Measurements from ENCODE around the gene ATP6V1A.

The ATP6V1A gene

DNA sequence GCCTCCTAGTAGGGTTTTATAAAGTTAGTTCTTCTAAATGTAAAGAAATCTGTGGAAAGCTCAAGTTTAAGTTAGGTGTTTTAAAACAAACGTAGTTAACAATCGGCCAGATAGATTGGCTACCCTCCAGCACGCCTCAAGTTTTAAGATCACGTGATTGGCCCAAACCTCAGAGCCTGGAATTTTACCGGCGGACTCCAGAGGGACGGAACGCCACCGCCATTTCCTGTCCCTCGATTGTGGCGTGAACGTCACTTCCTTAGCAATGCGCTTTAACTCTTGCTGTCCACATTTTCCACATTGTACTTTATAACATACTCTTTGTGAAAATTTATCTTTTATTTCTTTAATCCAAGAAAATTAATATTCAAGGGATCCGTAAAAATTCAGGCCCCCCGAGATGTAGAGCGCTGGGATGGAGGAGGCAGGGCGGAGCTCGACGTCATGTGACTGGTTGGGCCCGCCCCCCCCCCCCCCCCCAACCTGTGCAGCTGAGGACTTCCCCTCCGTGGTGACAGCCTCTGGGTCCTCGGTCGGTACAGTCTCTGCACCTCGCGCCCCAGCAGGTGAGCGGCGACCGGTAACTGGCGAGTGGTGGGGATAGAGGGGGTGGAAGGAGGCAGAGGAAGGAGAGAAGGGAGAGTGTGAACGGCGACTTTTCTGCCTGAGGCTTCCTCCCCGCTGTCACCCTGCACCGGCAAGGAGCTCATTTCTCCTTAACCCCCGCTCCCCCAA is at the start of gene ATP6V1A:
Gene ATP6V1A (plus strand): TSS at position 488 of the 735 bp plus-strand sequence. CDS start 31,719 bp downstream, outside the sequence.
- in situ Hi-C loops (cut with MboI; ENCODE audit: low sequenced_read_pairs) = loop anchor here (25.0 kb wide), 1 partner anchor 416 kb away; no protein-coding TSS in a partner anchor

GRCh38 chr3:113697500-113698090 is 49.2 kb upstream of the ATP6V1A start:
- in situ Hi-C loops (cut with MboI; ENCODE audit: low sequenced_read_pairs) = no loop called here

GRCh38 chr3:113698213-113698742 is 48.6 kb upstream of the ATP6V1A start:
- in situ Hi-C loops (cut with MboI; ENCODE audit: low sequenced_read_pairs) = no loop called here

- in situ Hi-C loops (cut with MboI; ENCODE audit: low sequenced_read_pairs) = no loop called here
Measured at GRCh38 chr3:113698956-113699355, 47.9 kb upstream of the ATP6V1A start.

DNA sequence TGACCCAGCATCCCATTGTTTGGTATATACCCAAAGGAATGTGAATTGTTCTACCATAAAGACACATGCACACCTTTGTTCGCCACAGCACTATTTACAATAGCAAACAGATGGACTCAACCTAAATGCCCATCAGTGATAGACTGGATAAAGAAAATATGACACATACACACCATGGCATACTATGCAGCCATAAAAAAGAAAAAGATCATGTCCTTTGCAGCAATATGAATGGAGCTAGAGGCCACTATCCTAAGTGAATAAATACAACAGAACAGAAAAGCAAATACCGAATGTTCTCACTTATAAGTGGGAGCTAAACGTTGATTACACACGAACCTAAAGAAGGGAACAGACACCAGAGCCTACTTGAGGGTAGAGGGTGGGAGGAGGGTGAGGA is 39.0 kb upstream of the ATP6V1A start:
- in situ Hi-C loops (cut with MboI; ENCODE audit: low sequenced_read_pairs) = no loop called here

- in situ Hi-C loops (cut with MboI; ENCODE audit: low sequenced_read_pairs) = no loop called here
Measured at GRCh38 chr3:113712129-113712528, 34.7 kb upstream of the ATP6V1A start.

DNA sequence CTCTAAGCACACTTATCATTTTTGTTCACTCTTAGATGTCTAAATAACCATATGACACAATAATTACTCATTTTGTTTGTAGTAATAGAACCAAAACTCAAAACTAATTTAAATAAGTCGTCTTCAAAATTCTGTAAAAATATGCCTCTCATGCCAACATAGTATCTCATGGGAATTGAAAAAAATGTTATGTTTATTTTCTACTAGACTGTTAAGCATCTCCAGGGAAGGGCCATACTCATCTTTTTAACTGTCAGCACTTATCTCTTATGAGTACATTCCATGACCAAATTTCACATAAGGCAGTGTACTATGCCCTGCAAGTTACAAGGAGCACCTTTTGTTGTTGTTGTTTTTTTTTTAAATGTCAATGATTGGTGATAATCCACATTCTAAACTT is 32.1 kb upstream of the ATP6V1A start:
- in situ Hi-C loops (cut with MboI; ENCODE audit: low sequenced_read_pairs) = no loop called here

DNA sequence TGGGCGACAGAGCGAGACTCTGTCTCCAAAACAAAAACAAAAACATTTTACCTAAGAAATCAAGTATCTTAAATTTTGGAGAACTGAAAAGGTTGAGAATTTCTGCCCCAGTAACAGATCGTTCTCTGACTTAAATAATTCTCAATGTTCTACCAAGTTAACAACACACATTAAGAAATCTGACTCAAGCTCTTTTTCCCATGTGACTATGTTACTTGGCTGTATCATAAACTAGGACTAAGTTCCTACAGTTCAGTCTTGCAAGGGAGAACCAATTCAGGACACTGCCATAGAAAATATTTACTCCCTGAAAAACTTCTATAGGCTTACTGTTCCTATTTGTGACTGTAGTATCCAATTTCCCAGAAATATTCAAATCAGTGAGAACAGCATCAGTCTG is 29.5 kb upstream of the ATP6V1A start:
- in situ Hi-C loops (cut with MboI; ENCODE audit: low sequenced_read_pairs) = no loop called here

GRCh38 chr3:113717818-113718217 is 29.0 kb upstream of the ATP6V1A start:
- in situ Hi-C loops (cut with MboI; ENCODE audit: low sequenced_read_pairs) = no loop called here

GRCh38 chr3:113719294-113719693 is 27.5 kb upstream of the ATP6V1A start:
- in situ Hi-C loops (cut with MboI; ENCODE audit: low sequenced_read_pairs) = no loop called here

DNA sequence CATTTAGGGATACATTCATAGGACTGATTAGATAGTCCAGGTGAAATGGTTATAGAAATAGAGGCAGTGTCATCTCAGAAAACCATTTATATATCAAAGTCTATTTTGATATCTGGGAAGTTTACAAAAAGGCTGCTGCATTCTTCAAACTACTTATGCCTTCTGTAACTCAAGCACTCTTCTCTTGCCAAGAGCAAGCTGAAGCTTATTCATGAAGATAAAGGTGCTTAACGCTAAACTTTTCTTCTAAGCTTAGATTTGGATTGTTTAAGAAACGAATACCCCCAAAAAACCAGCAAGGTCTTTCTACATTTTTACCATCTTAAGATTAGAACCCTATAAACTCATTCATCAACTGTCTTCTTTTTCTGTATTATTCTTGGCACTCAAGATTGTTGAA is 27.1 kb upstream of the ATP6V1A start:
- in situ Hi-C loops (cut with MboI; ENCODE audit: low sequenced_read_pairs) = no loop called here

DNA sequence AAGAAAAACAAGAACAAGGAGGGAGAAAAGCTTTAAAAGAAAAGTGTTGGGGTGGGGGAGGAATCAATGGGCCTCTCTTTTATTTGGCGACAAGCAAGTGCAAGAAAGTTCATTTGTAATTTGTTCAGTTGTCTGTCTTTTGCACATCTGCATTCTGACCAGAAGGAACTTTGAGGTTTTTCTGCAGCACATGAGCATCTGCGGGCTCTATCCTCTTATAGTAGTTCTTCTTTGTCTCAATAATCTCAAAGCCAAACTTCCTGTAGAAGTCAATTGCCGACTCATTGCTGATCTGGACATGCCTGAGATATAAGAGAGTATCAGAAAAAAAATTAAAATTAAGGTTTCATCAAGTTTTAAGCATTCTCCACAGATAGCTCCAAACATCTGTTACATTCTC is 25.2 kb upstream of the ATP6V1A start:
- in situ Hi-C loops (cut with MboI; ENCODE audit: low sequenced_read_pairs) = no loop called here

- in situ Hi-C loops (cut with MboI; ENCODE audit: low sequenced_read_pairs) = loop anchor here (25.0 kb wide), 1 partner anchor 434 kb away; no protein-coding TSS in a partner anchor
Measured at GRCh38 chr3:113728661-113729060, 18.2 kb upstream of the ATP6V1A start.

- in situ Hi-C loops (cut with MboI; ENCODE audit: low sequenced_read_pairs) = loop anchor here (25.0 kb wide), 1 partner anchor 432 kb away; no protein-coding TSS in a partner anchor
Measured at GRCh38 chr3:113730550-113730949, 16.3 kb upstream of the ATP6V1A start.

DNA sequence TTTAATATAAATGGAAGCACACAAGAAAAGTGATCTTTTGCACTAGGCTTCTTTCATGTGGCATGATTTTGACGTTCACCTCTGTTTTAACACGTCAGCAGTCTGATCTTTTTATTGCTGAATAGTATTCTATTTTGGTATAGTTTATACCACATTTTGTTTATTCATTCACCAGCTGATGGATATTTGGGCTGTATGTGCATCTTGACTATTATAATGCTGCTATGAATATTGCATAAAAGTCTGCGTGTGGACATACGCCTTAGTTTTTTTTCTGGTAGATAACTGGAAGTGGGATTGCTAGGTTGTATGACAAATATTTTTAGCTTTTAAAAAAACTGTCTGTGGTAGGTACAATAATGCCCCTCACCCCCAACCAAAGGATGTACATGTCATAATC is 15.1 kb upstream of the ATP6V1A start:
- in situ Hi-C loops (cut with MboI; ENCODE audit: low sequenced_read_pairs) = loop anchor here (25.0 kb wide), 1 partner anchor 431 kb away; no protein-coding TSS in a partner anchor

DNA sequence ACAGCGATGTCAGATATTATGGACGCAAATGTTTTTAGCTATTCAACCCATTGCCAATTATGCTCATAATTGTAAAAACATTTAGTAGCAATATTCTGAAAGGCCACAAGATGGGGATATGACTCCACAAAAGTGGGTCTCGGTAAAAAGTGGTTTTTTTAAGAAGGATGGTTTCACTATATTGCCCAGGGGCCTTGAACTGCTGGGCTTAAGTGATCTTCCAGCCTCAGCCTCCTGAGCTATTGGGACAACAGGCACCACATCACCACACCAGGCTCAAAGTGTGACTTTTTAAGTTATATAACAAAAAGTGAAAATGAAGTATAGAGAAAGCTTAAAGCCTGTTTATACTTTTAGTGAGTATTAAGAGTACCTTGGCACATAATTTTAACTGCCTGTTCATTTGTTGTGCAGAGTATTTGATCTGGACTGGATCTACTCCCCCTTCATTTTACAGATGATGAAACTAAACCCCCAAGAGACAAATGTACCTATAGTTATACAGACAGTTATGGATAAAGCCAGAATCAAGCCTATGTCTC is 10.2 kb upstream of the ATP6V1A start:
- in situ Hi-C loops (cut with MboI; ENCODE audit: low sequenced_read_pairs) = loop anchor here (25.0 kb wide), 1 partner anchor 426 kb away; no protein-coding TSS in a partner anchor

- in situ Hi-C loops (cut with MboI; ENCODE audit: low sequenced_read_pairs) = loop anchor here (25.0 kb wide), 1 partner anchor 421 kb away; no protein-coding TSS in a partner anchor
Measured at GRCh38 chr3:113741086-113741485, 5.7 kb upstream of the ATP6V1A start.

- in situ Hi-C loops (cut with MboI; ENCODE audit: low sequenced_read_pairs) = loop anchor here (25.0 kb wide), 1 partner anchor 421 kb away; no protein-coding TSS in a partner anchor
Measured at GRCh38 chr3:113741620-113742019, 5.2 kb upstream of the ATP6V1A start.

DNA sequence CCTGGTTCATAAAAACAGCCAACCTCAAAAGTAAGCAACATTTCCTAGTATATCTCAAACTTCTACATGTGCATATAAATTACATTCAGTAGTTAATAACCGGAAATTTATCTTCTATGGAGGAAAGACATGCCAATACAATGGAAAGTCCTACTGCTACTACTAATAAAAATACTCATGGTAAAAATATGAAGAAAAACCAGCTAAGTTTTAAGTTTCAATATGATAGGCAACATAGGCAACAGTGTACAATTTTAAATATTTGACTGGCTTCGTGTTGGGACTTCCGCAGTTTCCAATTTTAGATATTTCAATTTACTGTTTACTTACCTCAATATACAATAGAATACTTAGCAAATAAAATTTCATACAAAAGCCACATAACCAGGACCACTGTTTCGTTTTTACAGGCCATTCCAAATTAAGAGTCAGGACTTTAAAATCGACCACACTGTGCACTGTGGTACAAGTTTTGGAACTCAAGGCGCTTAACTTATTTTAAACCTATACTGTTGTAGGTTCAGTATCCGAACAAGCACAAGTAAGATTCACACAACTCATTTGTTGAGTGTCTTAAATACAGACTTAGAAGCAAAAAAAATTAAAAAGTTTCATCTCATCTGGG is 3.7 kb upstream of the ATP6V1A start:
- in situ Hi-C loops (cut with MboI; ENCODE audit: low sequenced_read_pairs) = loop anchor here (25.0 kb wide), 1 partner anchor 419 kb away; no protein-coding TSS in a partner anchor

- in situ Hi-C loops (cut with MboI; ENCODE audit: low sequenced_read_pairs) = loop anchor here (25.0 kb wide), 1 partner anchor 417 kb away; no protein-coding TSS in a partner anchor
Measured at GRCh38 chr3:113744941-113745755, 1.7 kb upstream of the ATP6V1A start.
